Right atrium auricular region (tissue), 2 donors: ENCODE measurements around the gene SPATA20. TPM values are rescaled to one million over a fixed set of nuclear protein-coding genes. Genes with fewer than 3 reads are reported as not detected.

Experiments used
- DNase-seq: peaks from one replicate; pipeline ENCODE4 v3.0.0-alpha.2; 2019; ENCODE audit warnings: low spot score
- H3K27ac ChIP-seq, 2 donors: fragments of 200-600 bp; sonication (generic); 1 replicate in 1 of 2; 2 replicates in 1 of 2; pipeline ENCODE4 v1.5.1; 2016 to 2019
- H3K27me3 ChIP-seq, 2 donors: fragments of 200-600 bp; sonication (generic); one replicate each; pipeline versions ENCODE4 v1.5.1 to v1.6.0; 2017 to 2019
- H3K36me3 ChIP-seq: fragments of 200-600 bp; sonication (generic); one replicate; pipeline ENCODE4 v1.5.1; 2016
- H3K4me1 ChIP-seq, 2 donors: fragments of 200-600 bp; sonication (generic); one replicate each; pipeline versions ENCODE4 v1.5.1 to v1.6.0; 2017 to 2019
- H3K4me3 ChIP-seq, 2 donors: fragments of 200-600 bp; sonication (generic); 1 replicate in 1 of 2; 2 replicates in 1 of 2; pipeline ENCODE4 v1.5.1; 2017 to 2019; ENCODE audit warnings: mild to moderate bottlenecking in 1 of 2, moderate library complexity in 1 of 2
- H3K9me3 ChIP-seq, 2 donors: fragments of 200-600 bp; sonication (generic); one replicate each; pipeline ENCODE4 v1.5.1; 2019
- CTCF ChIP-seq, 2 donors: fragments of 200-600 bp; sonication (generic); IDR thresholded peaks; one replicate each; pipeline ENCODE4 v1.5.1; 2019; ENCODE audit warnings: antibody characterized with exemption in 2 of 2
- total RNA-seq, 2 donors: library from RNA; depleted of rRNA; stranded (reverse); fragments of >200 nt; gene quantifications; one replicate each; pipeline ENCODE4 v1.1.0, GENCODE V29; 2016

Gene SPATA20
- total RNA-seq, 2 donors from 2014 or later: 42.8 to 59.3 TPM

GRCh38 chr17:50584749-50585148 is 37.8 kb downstream of the SPATA20 start:
- DNase-seq: no peak
- Histone ChIP-seq H3K27ac (peak overlapping the region; percentile 84 to 94), H3K4me1 (peaks cover 0 to 58% of the 10 kb centered on the region in 2 donors)

GRCh38 chr17:50585346-50585745 is 38.4 kb downstream of the SPATA20 start:
- Histone ChIP-seq H3K27me3 (no peaks in the 10 kb centered on the region), H3K4me1 (peaks cover 0 to 59% of the 10 kb centered on the region in 2 donors), H3K4me3 (no peak overlapping the region), H3K36me3 (no peaks in the 10 kb centered on the region), H3K9me3 (no peaks in the 10 kb centered on the region), H3K27ac (peak overlapping the region; percentile 84 to 94)
- TF ChIP-seq CTCF (IDR thresholded peaks at IDR 0.05): no peak
- DNase-seq: no peak

More at GRCh38 chr17:50584749-50585148, 37.8 kb downstream of the SPATA20 start:
- Histone ChIP-seq H3K9me3 (no peaks in the 10 kb centered on the region), H3K36me3 (no peaks in the 10 kb centered on the region), H3K4me3 (peak overlapping the region in 1 of 2 donors; percentile 31), H3K27me3 (no peaks in the 10 kb centered on the region)
- no peak for TF ChIP-seq CTCF (IDR thresholded peaks at IDR 0.05)

- H3K4me1 ChIP-seq: peaks cover 0 to 64% of the 10 kb centered on the region in 2 donors
- H3K27ac ChIP-seq: peak overlapping the region; percentile 84 to 94
- no peak for DNase-seq
Observed at GRCh38 chr17:50585891-50586290, 38.9 kb downstream of the SPATA20 start.

GRCh38 chr17:50586421-50587247 is 39.7 kb downstream of the SPATA20 start:
- H3K36me3 ChIP-seq: no peaks in the 10 kb centered on the region
- DNase-seq: no peak
- no peaks in the 10 kb centered on the region for H3K9me3 ChIP-seq
- H3K4me3 ChIP-seq: no peak overlapping the region
- peaks cover 0 to 72% of the 10 kb centered on the region in 2 donors for H3K4me1 ChIP-seq
- H3K27ac ChIP-seq: peak overlapping the region; percentile 84 to 94
- H3K27me3 ChIP-seq: no peaks in the 10 kb centered on the region
- no peak for TF ChIP-seq CTCF (IDR thresholded peaks at IDR 0.05)

More at GRCh38 chr17:50585891-50586290, 38.9 kb downstream of the SPATA20 start:
- H3K9me3 ChIP-seq: no peaks in the 10 kb centered on the region
- no peak overlapping the region for H3K4me3 ChIP-seq
- H3K27me3 ChIP-seq: no peaks in the 10 kb centered on the region
- no peaks in the 10 kb centered on the region for H3K36me3 ChIP-seq
- no peak for TF ChIP-seq CTCF (IDR thresholded peaks at IDR 0.05)

GRCh38 chr17:50587571-50587970 is 40.6 kb downstream of the SPATA20 start:
- H3K4me1 ChIP-seq: peaks cover 0 to 69% of the 10 kb centered on the region in 2 donors
- no peak overlapping the region for H3K4me3 ChIP-seq
- TF ChIP-seq CTCF (IDR thresholded peaks at IDR 0.05): no peak
- H3K27ac ChIP-seq: peak overlapping the region; percentile 84 to 94
- H3K36me3 ChIP-seq: no peaks in the 10 kb centered on the region
- no peaks in the 10 kb centered on the region for H3K9me3 ChIP-seq
- H3K27me3 ChIP-seq: no peaks in the 10 kb centered on the region
- no peak for DNase-seq
